PFSK-1 (cell line): ENCODE data around the gene CD8B.

Source experiments
- FOXP2 ChIP-seq: optimal IDR thresholded peaks from 2 replicates; pipeline ENCODE3; 2011; ENCODE audit warnings: borderline replicate concordance, control low read depth, inconsistent platforms; ENCODE audit not compliant: insufficient read depth; ENCODE audit errors: extremely low read length, extremely low read depth
- POLR2AphosphoS5 ChIP-seq: IDR thresholded peaks from 2 replicates; pipeline ENCODE4 v1.6.1; 2012; ENCODE audit warnings: low read depth, mild to moderate bottlenecking, control low read depth, low read length, moderate library complexity
- REST ChIP-seq, 2 experiments: IDR thresholded peaks; 2 replicates each; pipeline versions ENCODE4 v1.6.1 to v1.8.0; 2011 to 2012; ENCODE audit warnings: low read depth in 2 of 2, low read length in 2 of 2, control low read depth in 1 of 2, inconsistent platforms in 1 of 2, mild to moderate bottlenecking in 1 of 2, moderate library complexity in 1 of 2; ENCODE audit not compliant: insufficient read depth in 1 of 2
- SIN3A ChIP-seq: IDR thresholded peaks from 2 replicates; pipeline ENCODE4 v1.6.1; 2012; ENCODE audit warnings: mild to moderate bottlenecking, low read length, moderate library complexity, borderline replicate concordance; ENCODE audit not compliant: insufficient read depth
- TAF1 ChIP-seq: IDR thresholded peaks from 2 replicates; pipeline ENCODE4 v1.6.1; 2012; ENCODE audit warnings: low read length, control low read depth, borderline replicate concordance; ENCODE audit not compliant: insufficient read depth

CD8B gene

GRCh38 chr2:86825693-86826381 is 35.8 kb downstream of the CD8B start:
- TF ChIP-seq FOXP2: no peak
- TF ChIP-seq TAF1: no peak
- no peak for TF ChIP-seq REST (IDR thresholded peaks at IDR 0.05; ENCODE audit: insufficient read depth in 1 of 2, low read depth in 2 of 2, low read length in 2 of 2)
- no peak for TF ChIP-seq POLR2AphosphoS5
- no peak for TF ChIP-seq SIN3A

GRCh38 chr2:86825036-86825692 is 36.5 kb downstream of the CD8B start:
- TF ChIP-seq FOXP2 (no peak), REST (IDR thresholded peaks at IDR 0.05; ENCODE audit: insufficient read depth in 1 of 2, low read depth in 2 of 2, low read length in 2 of 2) (no peak), TAF1 (no peak), POLR2AphosphoS5 (no peak), SIN3A (no peak)

GRCh38 chr2:86822668-86823345 is 38.9 kb downstream of the CD8B start:
- TF ChIP-seq POLR2AphosphoS5 (no peak), TAF1 (no peak), FOXP2 (no peak), REST (IDR thresholded peaks at IDR 0.05; ENCODE audit: insufficient read depth in 1 of 2, low read depth in 2 of 2, low read length in 2 of 2) (no peak), SIN3A (no peak)

GRCh38 chr2:86821842-86822241 is 39.8 kb downstream of the CD8B start:
- TF ChIP-seq REST (IDR thresholded peaks at IDR 0.05; ENCODE audit: insufficient read depth in 1 of 2, low read depth in 2 of 2, low read length in 2 of 2) (no peak), FOXP2 (no peak), TAF1 (no peak), POLR2AphosphoS5 (no peak), SIN3A (no peak)
